PC-3 (cell line): ENCODE measurements around the gene AUTS2. TPM values are rescaled to one million over a fixed set of nuclear protein-coding genes. Genes with fewer than 3 reads are reported as not detected.

Experiments used
- ATAC-seq: fragments of 200-7000 bp; cut with Tn5 transposase; 2 replicates; pipeline ENCODE4 v1.9.1; 2020; ENCODE audit warnings: mild to moderate bottlenecking, moderate library complexity
- BruUV-seq: library from RNA; stranded (reverse); fragments of 400-500 nt; replicated peaks from 2 replicates; lab custom pipeline; 2021; lab: Mats Ljungman, UMichigan
- CTCF ChIA-PET: fragments of 300-600 bp; sonication (Branson Sonifier 250); formaldehyde crosslinking; loops from one replicate; lab custom pipeline; 2022; ENCODE audit warnings: antibody characterized with exemption; lab: Charles Lee
- POLR2A ChIA-PET: fragments of 300-600 bp; sonication (Branson Sonifier 250); formaldehyde crosslinking; loops from one replicate; lab custom pipeline; 2022; ENCODE audit warnings: antibody characterized with exemption; ENCODE audit not compliant: unreplicated experiment; lab: Charles Lee
- DNase-seq: peaks from one replicate; pipeline ENCODE4 v3.0.0-alpha.2; 2015
- H2AFZ ChIP-seq: fragments of 300-600 bp; sonication (generic); 2 replicates; pipeline ENCODE4 v1.6.0; 2016; ENCODE audit warnings: antibody characterized with exemption, low read length
- H3F3A ChIP-seq: fragments of 300-600 bp; sonication (generic); one replicate; pipeline ENCODE4 v1.6.0; 2017; ENCODE audit warnings: antibody characterized with exemption, low read length, control low read depth, mild to moderate bottlenecking; ENCODE audit not compliant: unreplicated experiment
- H3K27ac ChIP-seq: fragments of 300-600 bp; sonication (generic); 2 replicates; pipeline ENCODE4 v1.5.1; 2016; ENCODE audit warnings: mild to moderate bottlenecking, low read length
- H3K27me3 ChIP-seq: fragments of 300-600 bp; sonication (generic); 2 replicates; pipeline ENCODE4 v1.6.1; 2016; ENCODE audit warnings: low read length, mixed read lengths
- H3K36me3 ChIP-seq: fragments of 300-600 bp; sonication (generic); 2 replicates; pipeline ENCODE4 v1.6.1; 2016; ENCODE audit warnings: low read depth, mixed run types, low read length, mixed read lengths
- H3K4me1 ChIP-seq: fragments of 300-600 bp; sonication (generic); 2 replicates; pipeline ENCODE4 v1.5.1; 2016; ENCODE audit warnings: low read length; ENCODE audit not compliant: insufficient read depth
- H3K4me2 ChIP-seq: fragments of 300-600 bp; sonication (generic); 2 replicates; pipeline ENCODE4 v1.6.0; 2016; ENCODE audit warnings: low read length
- H3K4me3 ChIP-seq: fragments of 300-600 bp; sonication (generic); 2 replicates; pipeline ENCODE4 v1.5.1; 2016; ENCODE audit warnings: mild to moderate bottlenecking, low read length, mixed read lengths
- H3K79me2 ChIP-seq: fragments of 300-600 bp; sonication (generic); 2 replicates; pipeline ENCODE4 v1.6.1; 2017; ENCODE audit warnings: low read length, mixed read lengths
- H3K9ac ChIP-seq: fragments of 300-600 bp; sonication (generic); 2 replicates; pipeline ENCODE4 v1.6.0; 2016; ENCODE audit warnings: mild to moderate bottlenecking, low read length
- H3K9me2 ChIP-seq: fragments of 300-600 bp; sonication (generic); replicated peaks from 2 replicates; pipeline ENCODE4 v1.6.1; 2016; ENCODE audit warnings: mixed run types, low read length, mixed read lengths
- H3K9me3 ChIP-seq: fragments of 300-600 bp; sonication (generic); 2 replicates; pipeline ENCODE4 v1.6.1; 2016; ENCODE audit warnings: low read length, mixed read lengths
- H4K20me1 ChIP-seq: fragments of 300-600 bp; sonication (generic); 2 replicates; pipeline ENCODE4 v1.6.1; 2016; ENCODE audit warnings: low read length, mixed read lengths
- CTCF ChIP-seq: fragments of 300-600 bp; sonication (generic); conservative IDR thresholded peaks from 2 replicates; pipeline ENCODE4 v1.5.1; 2017; ENCODE audit warnings: antibody characterized with exemption, low read depth, mild to moderate bottlenecking, low read length
- EZH2 ChIP-seq: fragments of 300-600 bp; sonication (generic); IDR thresholded peaks from one replicate; pipeline ENCODE4 v1.6.1; 2017; ENCODE audit warnings: antibody characterized with exemption, mild to moderate bottlenecking, low read length; ENCODE audit not compliant: unreplicated experiment
- EZH2phosphoT487 ChIP-seq: fragments of 300-600 bp; sonication (generic); IDR thresholded peaks from 2 replicates; pipeline ENCODE4 v1.6.1; 2018; ENCODE audit warnings: mild to moderate bottlenecking, antibody characterized with exemption, low read length, borderline replicate concordance
- intact Hi-C: fragments of 100-400 bp; cut with micrococcal nuclease; formaldehyde crosslinking; loops from 2 replicates; pipeline ENCODE4 v1.9.0; 2023
- total RNA-seq: library from RNA; depleted of rRNA; stranded (reverse); fragments of >200 nt; gene quantifications from 2 replicates; pipeline ENCODE4 v1.2.3, GENCODE V29; 2014

The AUTS2 gene
- total RNA-seq, 1 experiment from 2014 or later, result not detected

DNA sequence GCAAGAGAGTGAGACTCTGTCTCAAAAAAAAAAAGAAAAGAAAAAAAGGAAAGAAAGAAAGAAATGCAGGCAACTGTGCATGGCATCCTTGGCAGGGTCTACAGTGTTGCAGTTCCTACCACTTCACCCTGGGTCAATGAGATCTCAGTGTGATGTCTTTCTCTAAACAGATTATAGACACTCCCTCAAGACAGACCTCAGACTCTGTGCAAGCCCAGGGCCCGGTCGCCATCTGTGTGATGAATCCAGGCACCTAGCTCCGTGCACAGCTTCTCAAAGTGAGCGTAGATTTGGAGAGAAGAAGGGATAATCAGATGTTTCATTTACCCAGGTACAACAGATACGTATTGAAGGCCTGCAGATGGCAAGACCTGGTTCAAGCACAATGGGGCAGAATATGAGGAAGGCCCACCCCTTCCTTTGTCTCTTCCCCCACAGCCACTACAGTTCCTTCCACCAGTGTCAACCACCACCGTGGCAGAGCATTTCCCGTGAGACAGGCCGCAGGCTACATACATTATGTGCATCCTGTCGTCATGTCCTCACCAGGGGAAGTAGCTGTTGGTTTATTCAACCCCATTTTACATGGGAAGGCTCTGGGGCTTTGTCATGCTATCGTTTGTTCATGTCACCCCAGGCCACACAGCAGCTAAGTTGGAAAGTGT is 1062.0 kb downstream of the AUTS2 start:
- no peak overlapping the region for H2AFZ ChIP-seq
- intact Hi-C loops, result no loop called here
- H4K20me1 ChIP-seq, result no peaks in the 10 kb centered on the region
- no peak overlapping the region for H3K4me3 ChIP-seq
- H3K27me3 ChIP-seq, result no peaks in the 10 kb centered on the region
- no peaks in the 10 kb centered on the region for H3F3A ChIP-seq
- no peak overlapping the region for H3K27ac ChIP-seq
- H3K9me2 ChIP-seq, result no peaks in the 10 kb centered on the region
- no peaks in the 10 kb centered on the region for H3K9me3 ChIP-seq
- no peaks in the 10 kb centered on the region for H3K4me1 ChIP-seq
- no peak overlapping the region for H3K9ac ChIP-seq
- TF ChIP-seq EZH2, result no peak
- no peak for TF ChIP-seq EZH2phosphoT487
- TF ChIP-seq CTCF, result no peak
- H3K79me2 ChIP-seq, result no peaks in the 10 kb centered on the region
- ATAC-seq (no peak), DNase-seq (no peak)
- no TSS peak for BruUV-seq
- CTCF ChIA-PET, result no interaction called here
- no peak overlapping the region for H3K4me2 ChIP-seq
- POLR2A ChIA-PET, result no interaction called here
- no peaks in the 10 kb centered on the region for H3K36me3 ChIP-seq

DNA sequence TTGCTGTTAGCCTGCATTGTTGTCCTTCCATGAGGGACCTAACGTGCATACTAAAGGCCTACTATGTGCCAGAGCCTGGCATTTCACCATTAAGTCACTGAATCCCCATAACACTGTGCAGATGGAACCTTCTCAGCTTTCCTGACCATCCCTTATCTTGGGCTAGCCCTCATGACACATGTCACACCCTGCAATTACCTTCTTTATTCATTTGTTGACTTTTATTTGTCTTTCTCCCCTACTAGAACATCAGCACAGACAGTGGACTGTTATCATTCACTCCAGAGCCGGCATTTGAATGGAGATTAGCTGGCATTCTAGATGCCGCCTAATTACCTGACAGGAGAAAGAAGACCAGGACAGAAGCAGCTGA is 1062.5 kb downstream of the AUTS2 start:
- no peaks in the 10 kb centered on the region for H4K20me1 ChIP-seq
- H3K79me2 ChIP-seq, result no peaks in the 10 kb centered on the region
- no peaks in the 10 kb centered on the region for H3K36me3 ChIP-seq
- H3K9me3 ChIP-seq, result no peaks in the 10 kb centered on the region
- ChIA-PET POLR2A (no interaction called here), CTCF (no interaction called here)
- no peaks in the 10 kb centered on the region for H3K27me3 ChIP-seq
- H3K4me2 ChIP-seq, result no peak overlapping the region
- DNase-seq (no peak), ATAC-seq (no peak)
- BruUV-seq, result no TSS peak
- no peak for TF ChIP-seq EZH2
- no peak for TF ChIP-seq CTCF
- no peak for TF ChIP-seq EZH2phosphoT487
- H3F3A ChIP-seq, result no peaks in the 10 kb centered on the region
- no peak overlapping the region for H2AFZ ChIP-seq
- H3K9ac ChIP-seq, result no peak overlapping the region
- no peak overlapping the region for H3K4me3 ChIP-seq
- H3K9me2 ChIP-seq, result no peaks in the 10 kb centered on the region
- intact Hi-C loops, result no loop called here
- H3K4me1 ChIP-seq, result no peaks in the 10 kb centered on the region
- no peak overlapping the region for H3K27ac ChIP-seq

GRCh38 chr7:70663680-70664079 is 1065.4 kb downstream of the AUTS2 start:
- H3K27ac ChIP-seq, result no peak overlapping the region
- ChIA-PET POLR2A (no interaction called here), CTCF (no interaction called here)
- H3K4me1 ChIP-seq, result no peaks in the 10 kb centered on the region
- no TSS peak for BruUV-seq
- H3K9ac ChIP-seq, result no peak overlapping the region
- H3F3A ChIP-seq, result no peaks in the 10 kb centered on the region
- H3K9me3 ChIP-seq, result no peaks in the 10 kb centered on the region
- no peaks in the 10 kb centered on the region for H3K27me3 ChIP-seq
- no peak overlapping the region for H3K4me2 ChIP-seq
- no peaks in the 10 kb centered on the region for H4K20me1 ChIP-seq
- no peaks in the 10 kb centered on the region for H3K79me2 ChIP-seq
- TF ChIP-seq EZH2 (no peak), EZH2phosphoT487 (no peak), CTCF (no peak)
- H3K4me3 ChIP-seq, result no peak overlapping the region
- DNase-seq (no peak), ATAC-seq (no peak)
- H2AFZ ChIP-seq, result no peak overlapping the region
- no peaks in the 10 kb centered on the region for H3K36me3 ChIP-seq
- intact Hi-C loops, result no loop called here
- H3K9me2 ChIP-seq, result no peaks in the 10 kb centered on the region
